MM.1S (cell line): ENCODE data around the gene SULF2.
A peak's percentile ranks its signal among the peaks of the same experiment; 100 is the strongest.

Source experiments
- DNase-seq: peaks from one replicate; pipeline ENCODE4 v3.0.0-alpha.2; 2015
- H2AFZ ChIP-seq: fragments of 300-600 bp; sonication (generic); 2 replicates; pipeline ENCODE4 v1.6.0; 2016; ENCODE audit warnings: antibody characterized with exemption, low read length
- H3F3A ChIP-seq: fragments of 300-600 bp; sonication (generic); 2 replicates; pipeline ENCODE4 v1.6.1; 2016; ENCODE audit warnings: mild to moderate bottlenecking, antibody characterized with exemption, low read length, moderate library complexity, mixed read lengths; ENCODE audit not compliant: insufficient read depth
- H3K27ac ChIP-seq: fragments of 300-600 bp; sonication (generic); 2 replicates; pipeline ENCODE4 v1.5.1; 2016; ENCODE audit warnings: mild to moderate bottlenecking, low read length
- H3K27me3 ChIP-seq: fragments of 300-600 bp; sonication (generic); replicated peaks from 2 replicates; pipeline ENCODE4 v1.6.0; 2016; ENCODE audit warnings: low read length; ENCODE audit not compliant: insufficient read depth
- H3K36me3 ChIP-seq: fragments of 300-600 bp; sonication (generic); replicated peaks from 2 replicates; pipeline ENCODE4 v1.6.1; 2016; ENCODE audit warnings: mild to moderate bottlenecking, low read length, mixed read lengths; ENCODE audit not compliant: insufficient read depth
- H3K4me1 ChIP-seq: fragments of 300-600 bp; sonication (generic); 2 replicates; pipeline ENCODE4 v1.6.1; 2016; ENCODE audit warnings: low read length, mixed read lengths
- H3K4me2 ChIP-seq: fragments of 300-600 bp; sonication (generic); 2 replicates; pipeline ENCODE4 v1.6.0; 2016; ENCODE audit warnings: low read depth, low read length
- H3K4me3 ChIP-seq: fragments of 300-600 bp; sonication (generic); 2 replicates; pipeline ENCODE4 v1.5.1; 2016; ENCODE audit warnings: low read length, mixed read lengths
- H3K79me2 ChIP-seq: fragments of 300-600 bp; sonication (generic); 2 replicates; pipeline ENCODE4 v1.6.1; 2016; ENCODE audit warnings: mixed run types, low read length, mixed read lengths
- H3K9ac ChIP-seq: fragments of 300-600 bp; sonication (generic); 2 replicates; pipeline ENCODE4 v1.6.1; 2016; ENCODE audit warnings: low read length, mixed read lengths
- H3K9me2 ChIP-seq: fragments of 300-600 bp; sonication (generic); replicated peaks from 2 replicates; pipeline ENCODE4 v1.6.1; 2016; ENCODE audit warnings: mild to moderate bottlenecking, low read length, mixed read lengths; ENCODE audit not compliant: insufficient read depth
- H3K9me3 ChIP-seq: fragments of 300-600 bp; sonication (generic); replicated peaks from 2 replicates; pipeline ENCODE4 v1.6.1; 2016; ENCODE audit warnings: mild to moderate bottlenecking, low read length, mixed read lengths; ENCODE audit not compliant: insufficient read depth
- H4K20me1 ChIP-seq: fragments of 300-600 bp; sonication (generic); 2 replicates; pipeline ENCODE4 v1.6.1; 2016; ENCODE audit warnings: mild to moderate bottlenecking, low read length, moderate library complexity, mixed read lengths; ENCODE audit not compliant: insufficient read depth
- EZH2 ChIP-seq: fragments of 300-600 bp; sonication (generic); optimal IDR thresholded peaks from 2 replicates; pipeline ENCODE3; 2017; ENCODE audit warnings: low read depth, mild to moderate bottlenecking, antibody characterized with exemption, low read length, mixed read lengths
- EZH2phosphoT487 ChIP-seq: fragments of 300-600 bp; sonication (generic); IDR thresholded peaks from 2 replicates; pipeline ENCODE4 v1.6.1; 2018; ENCODE audit warnings: antibody characterized with exemption, low read length
- TF ChIP-seq, protein P1 (sequence below): fragments of 300-600 bp; sonication (generic); IDR thresholded peaks from 2 replicates; pipeline ENCODE4 v1.5.1; 2016; ENCODE audit warnings: antibody characterized with exemption, low read length, mixed read lengths

SULF2 gene

DNA sequence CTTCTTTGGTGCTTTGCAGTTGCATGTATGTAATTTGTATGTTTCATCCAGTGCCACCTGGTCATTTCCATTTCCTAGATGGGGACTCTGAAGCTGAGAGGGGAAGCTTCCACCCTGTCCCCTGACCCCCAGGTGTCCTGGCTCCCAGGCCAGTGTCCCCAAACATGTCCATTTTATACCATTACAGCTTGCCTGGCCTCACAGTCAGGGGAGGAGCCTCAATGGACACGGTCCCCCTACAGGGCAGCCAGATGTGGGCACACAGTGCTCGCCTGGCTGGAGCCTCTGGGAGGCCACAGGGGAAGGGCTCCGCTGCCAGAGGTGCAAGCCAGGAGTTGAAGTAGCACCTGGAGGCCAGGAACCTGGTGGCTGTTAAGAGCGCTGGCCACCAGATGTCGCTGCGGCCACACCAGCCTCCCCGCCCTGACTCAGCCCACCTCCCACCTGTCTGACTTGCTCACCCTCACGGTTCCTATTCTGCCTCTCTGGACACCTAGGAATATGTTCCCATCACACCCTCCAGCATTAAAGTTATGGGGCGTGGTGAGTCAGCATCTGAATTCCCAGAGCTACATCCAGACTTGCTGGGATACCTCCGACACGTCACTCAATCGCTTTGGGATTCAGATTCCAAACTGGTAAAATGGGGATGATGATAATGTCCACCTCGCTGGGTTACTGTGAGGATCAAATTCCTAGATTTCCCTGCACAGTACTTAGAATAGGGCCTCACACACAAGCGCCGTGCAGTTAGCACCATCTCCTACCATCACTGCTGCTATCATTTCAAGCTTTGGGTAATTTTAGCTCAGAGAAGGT, 107.4 kb downstream of the SULF2 start:
- no peak overlapping the region for H3K9ac ChIP-seq
- no peaks in the 10 kb centered on the region for H3K9me3 ChIP-seq
- no peak overlapping the region for H3K27ac ChIP-seq
- peak; percentile 13 for DNase-seq
- no peaks in the 10 kb centered on the region for H4K20me1 ChIP-seq
- no peaks in the 10 kb centered on the region for H3F3A ChIP-seq
- H2AFZ ChIP-seq = no peak overlapping the region
- no peaks in the 10 kb centered on the region for H3K9me2 ChIP-seq
- H3K27me3 ChIP-seq = no peaks in the 10 kb centered on the region
- H3K36me3 ChIP-seq = no peaks in the 10 kb centered on the region; the same call in 1 of the 2 replicates
- no peak overlapping the region for H3K4me2 ChIP-seq
- H3K4me1 ChIP-seq = no peaks in the 10 kb centered on the region
- no peaks in the 10 kb centered on the region for H3K79me2 ChIP-seq
- H3K4me3 ChIP-seq = no peak overlapping the region
- no peak for TF ChIP-seq EZH2phosphoT487
- TF ChIP-seq, protein P1, sequence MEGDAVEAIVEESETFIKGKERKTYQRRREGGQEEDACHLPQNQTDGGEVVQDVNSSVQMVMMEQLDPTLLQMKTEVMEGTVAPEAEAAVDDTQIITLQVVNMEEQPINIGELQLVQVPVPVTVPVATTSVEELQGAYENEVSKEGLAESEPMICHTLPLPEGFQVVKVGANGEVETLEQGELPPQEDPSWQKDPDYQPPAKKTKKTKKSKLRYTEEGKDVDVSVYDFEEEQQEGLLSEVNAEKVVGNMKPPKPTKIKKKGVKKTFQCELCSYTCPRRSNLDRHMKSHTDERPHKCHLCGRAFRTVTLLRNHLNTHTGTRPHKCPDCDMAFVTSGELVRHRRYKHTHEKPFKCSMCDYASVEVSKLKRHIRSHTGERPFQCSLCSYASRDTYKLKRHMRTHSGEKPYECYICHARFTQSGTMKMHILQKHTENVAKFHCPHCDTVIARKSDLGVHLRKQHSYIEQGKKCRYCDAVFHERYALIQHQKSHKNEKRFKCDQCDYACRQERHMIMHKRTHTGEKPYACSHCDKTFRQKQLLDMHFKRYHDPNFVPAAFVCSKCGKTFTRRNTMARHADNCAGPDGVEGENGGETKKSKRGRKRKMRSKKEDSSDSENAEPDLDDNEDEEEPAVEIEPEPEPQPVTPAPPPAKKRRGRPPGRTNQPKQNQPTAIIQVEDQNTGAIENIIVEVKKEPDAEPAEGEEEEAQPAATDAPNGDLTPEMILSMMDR = peak; percentile 66

DNA sequence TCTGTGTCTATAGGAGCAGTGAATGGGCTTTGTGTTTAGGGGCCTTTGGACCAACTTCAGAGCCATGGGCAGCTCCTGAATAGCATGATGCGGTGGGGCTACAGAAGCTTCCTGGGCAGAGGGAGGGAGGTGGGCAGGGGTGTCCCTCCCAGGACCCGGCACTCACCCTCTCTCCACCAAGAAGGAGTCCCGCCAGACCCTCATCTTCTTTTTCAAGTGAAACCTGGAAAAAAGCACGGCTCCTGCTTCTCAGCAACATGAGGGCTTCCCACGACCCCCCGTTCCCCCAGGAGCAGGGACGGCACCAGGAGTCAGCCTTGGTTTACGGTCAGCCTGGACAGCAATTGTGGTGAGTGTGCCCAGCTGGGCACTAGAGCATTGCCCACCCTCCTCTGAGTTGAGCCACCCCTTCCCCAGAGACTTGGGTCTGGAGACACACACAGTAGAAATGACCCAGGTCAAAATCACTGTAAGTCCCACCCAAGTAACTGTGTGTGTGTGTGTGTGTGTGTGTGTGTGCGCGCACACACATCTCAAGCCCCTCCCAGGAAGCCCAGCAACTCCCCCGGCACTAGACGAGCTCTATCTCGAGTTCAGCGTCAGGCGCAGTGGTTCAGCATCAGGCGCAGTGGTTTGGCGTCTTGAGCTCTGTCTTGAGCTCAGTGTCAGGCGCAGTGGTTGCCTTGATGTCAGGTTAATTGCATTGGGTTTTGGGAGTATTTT, 108.2 kb downstream of the SULF2 start:
- Histone ChIP-seq H3K27me3 (no peaks in the 10 kb centered on the region), H3K79me2 (no peaks in the 10 kb centered on the region), H3K4me3 (no peak overlapping the region), H3K9me2 (no peaks in the 10 kb centered on the region), H3K27ac (no peak overlapping the region), H4K20me1 (no peaks in the 10 kb centered on the region), H3K36me3 (no peaks in the 10 kb centered on the region; the same call in 1 of the 2 replicates), H3K4me1 (no peaks in the 10 kb centered on the region), H3K9ac (no peak overlapping the region), H3F3A (no peaks in the 10 kb centered on the region), H3K4me2 (no peak overlapping the region), H2AFZ (no peak overlapping the region), H3K9me3 (no peaks in the 10 kb centered on the region)
- TF ChIP-seq, protein P1 = no peak
- no peak for TF ChIP-seq EZH2
- TF ChIP-seq EZH2phosphoT487 = no peak
- no peak for DNase-seq

GRCh38 chr20:47676219-47676721, 109.0 kb downstream of the SULF2 start:
- no peaks in the 10 kb centered on the region for H3K27me3 ChIP-seq
- H3K4me2 ChIP-seq = no peak overlapping the region
- H2AFZ ChIP-seq = no peak overlapping the region
- no peaks in the 10 kb centered on the region for H4K20me1 ChIP-seq
- H3K9me2 ChIP-seq = no peaks in the 10 kb centered on the region
- no peaks in the 10 kb centered on the region for H3K9me3 ChIP-seq
- TF ChIP-seq, protein P1 = no peak
- no peak for TF ChIP-seq EZH2phosphoT487
- TF ChIP-seq EZH2 = no peak
- H3F3A ChIP-seq = no peaks in the 10 kb centered on the region
- H3K4me1 ChIP-seq = no peaks in the 10 kb centered on the region
- H3K27ac ChIP-seq = no peak overlapping the region
- no peak for DNase-seq
- H3K36me3 ChIP-seq = no peaks in the 10 kb centered on the region; the same call in 1 of the 2 replicates
- H3K79me2 ChIP-seq = no peaks in the 10 kb centered on the region
- H3K4me3 ChIP-seq = no peak overlapping the region
- no peak overlapping the region for H3K9ac ChIP-seq
